Activated gamma-delta T cell treated with Interleukin-2 at 50 U/mL for 16 hours (primary cell): ENCODE measurements around the gene RUSF1.
"Not testable (repeated sequence)": the region's sequence is repeated elsewhere in the genome, so short reads cannot be mapped to it uniquely, and the experiment has no call there.

Experiments used
- DNase-seq: peaks from one replicate; pipeline ENCODE4 v3.0.0-alpha.2; 2020

The RUSF1 gene

GRCh38 chr16:31485571-31485970 is 22.6 kb downstream of the RUSF1 start:
- no peak for DNase-seq

GRCh38 chr16:31484491-31485171 is 23.6 kb downstream of the RUSF1 start:
- DNase-seq, result no peak

GRCh38 chr16:31484048-31484447 is 24.1 kb downstream of the RUSF1 start:
- not testable (repeated sequence) for DNase-seq

GRCh38 chr16:31483081-31483480 is 25.1 kb downstream of the RUSF1 start, which contains the start of gene SLC5A2:
SLC5A2 (plus strand) TSS chr16:31483123; CDS start chr16:31483137, 14 bp downstream.
- DNase-seq, result no peak

GRCh38 chr16:31480851-31481536 is 27.2 kb downstream of the RUSF1 start:
- DNase-seq, result no peak

GRCh38 chr16:31479751-31480150 is 28.4 kb downstream of the RUSF1 start:
- no peak for DNase-seq

- no peak for DNase-seq
Measured at GRCh38 chr16:31478956-31479355, 29.2 kb downstream of the RUSF1 start.

- peak; percentile 28 for DNase-seq
Measured at GRCh38 chr16:31477220-31478216, 30.7 kb downstream of the RUSF1 start.

- peak; percentile 88 for DNase-seq
Measured at GRCh38 chr16:31476303-31477219, 31.6 kb downstream of the RUSF1 start.

GRCh38 chr16:31475946-31476302 is 32.3 kb downstream of the RUSF1 start:
- DNase-seq, result no peak

- DNase-seq, result no peak
Measured at GRCh38 chr16:31474773-31475738, 33.1 kb downstream of the RUSF1 start.

GRCh38 chr16:31474173-31474714 is 33.9 kb downstream of the RUSF1 start:
- no peak for DNase-seq

GRCh38 chr16:31473264-31473984 is 34.8 kb downstream of the RUSF1 start:
- DNase-seq, result no peak

GRCh38 chr16:31472709-31473203 is 35.4 kb downstream of the RUSF1 start:
- no peak for DNase-seq

- no peak for DNase-seq
Measured at GRCh38 chr16:31471875-31472708, 36.1 kb downstream of the RUSF1 start, which contains the start of gene TGFB1I1. TGFB1I1 (plus strand) TSS chr16:31472152; CDS start chr16:31472189, 37 bp downstream.

- no peak for DNase-seq
Measured at GRCh38 chr16:31471241-31471874, 36.8 kb downstream of the RUSF1 start.

- DNase-seq, result no peak
Measured at GRCh38 chr16:31470615-31471014, 37.6 kb downstream of the RUSF1 start.

- DNase-seq, result no peak
Measured at GRCh38 chr16:31467858-31468257, 40.3 kb downstream of the RUSF1 start.
